Measurements from ENCODE around the gene PNMA8B. TPM values are rescaled to one million over a fixed set of nuclear protein-coding genes. Genes with fewer than 3 reads are reported as not detected.
"Not testable (repeated sequence)": the region's sequence is repeated elsewhere in the genome, so short reads cannot be mapped to it uniquely, and the experiment has no call there.

The PNMA8B gene
- total RNA-seq, 1 donor from 2014 or later: 0.55 TPM

GRCh38 chr19:46497773-46498172 is 2.1 kb upstream of the PNMA8B start:
- intact Hi-C loops (cut with micrococcal nuclease): no loop called here
- Histone ChIP-seq H3K36me3 (no peaks in the 10 kb centered on the region), H3K27ac (replicated peaks) (no peak overlapping the region), H3K4me1 (peaks cover 21% of the 10 kb centered on the region), H3K4me3 (no peak overlapping the region), H3K27me3 (ENCODE audit: low read depth) (peaks cover 41% of the 10 kb centered on the region), H3K9me3 (replicated peaks) (no peaks in the 10 kb centered on the region)
- no peak for TF ChIP-seq CTCF (IDR thresholded peaks at IDR 0.05; ENCODE audit: borderline replicate concordance)
- DNase-seq: no peak

GRCh38 chr19:46496886-46497285 is 1.2 kb upstream of the PNMA8B start:
- Histone ChIP-seq H3K4me1 (peaks cover 26% of the 10 kb centered on the region), H3K27me3 (ENCODE audit: low read depth) (peaks cover 43% of the 10 kb centered on the region)
- H3K36me3 ChIP-seq; intact Hi-C loops (cut with micrococcal nuclease); H3K9me3 ChIP-seq (replicated peaks); H3K4me3 ChIP-seq; H3K27ac ChIP-seq (replicated peaks); DNase-seq: not testable (repeated sequence)

GRCh38 chr19:46496304-46496703 is 637 bp upstream of the PNMA8B start:
- H3K36me3 ChIP-seq: no peaks in the 10 kb centered on the region
- H3K9me3 ChIP-seq (replicated peaks): no peaks in the 10 kb centered on the region
- no peak for TF ChIP-seq CTCF (IDR thresholded peaks at IDR 0.05; ENCODE audit: borderline replicate concordance)
- H3K4me3 ChIP-seq: no peak overlapping the region
- peaks cover 44% of the 10 kb centered on the region for H3K27me3 ChIP-seq (ENCODE audit: low read depth)
- intact Hi-C loops (cut with micrococcal nuclease): no loop called here
- no peak overlapping the region for H3K27ac ChIP-seq (replicated peaks)
- peaks cover 26% of the 10 kb centered on the region for H3K4me1 ChIP-seq
- DNase-seq: no peak

- DNase-seq: no peak
- H3K36me3 ChIP-seq: no peaks in the 10 kb centered on the region
- peak overlapping the region; percentile 60 for H3K4me3 ChIP-seq
- peaks cover 56% of the 10 kb centered on the region for H3K27me3 ChIP-seq (ENCODE audit: low read depth)
- peaks cover 27% of the 10 kb centered on the region for H3K4me1 ChIP-seq
- intact Hi-C loops (cut with micrococcal nuclease): no loop called here
- no peak for TF ChIP-seq CTCF (IDR thresholded peaks at IDR 0.05; ENCODE audit: borderline replicate concordance)
- peak overlapping the region; percentile 19 for H3K27ac ChIP-seq (replicated peaks)
- H3K9me3 ChIP-seq (replicated peaks): no peaks in the 10 kb centered on the region
These were observed 504 bp downstream of the PNMA8B start for GRCh38 chr19:46494941-46495785.

GRCh38 chr19:46494146-46494940 is 1.3 kb downstream of the PNMA8B start:
- H3K4me3 ChIP-seq: peak overlapping the region; percentile 69
- H3K36me3 ChIP-seq: no peaks in the 10 kb centered on the region
- no peak for TF ChIP-seq CTCF (IDR thresholded peaks at IDR 0.05; ENCODE audit: borderline replicate concordance)
- DNase-seq: no peak
- H3K9me3 ChIP-seq (replicated peaks): no peaks in the 10 kb centered on the region
- intact Hi-C loops (cut with micrococcal nuclease): no loop called here
- H3K27me3 ChIP-seq (ENCODE audit: low read depth): peaks cover 64% of the 10 kb centered on the region
- no peak overlapping the region for H3K27ac ChIP-seq (replicated peaks)
- peaks cover 35% of the 10 kb centered on the region for H3K4me1 ChIP-seq
